T47D (cell line): Measurements from ENCODE around the gene YPEL5.

Experiments
- DNase-seq, 2 experiments: peaks; one replicate each; pipeline versions ENCODE4 v3.0.0 to v3.0.0-alpha.2; 2011 to 2012; ENCODE audit warnings: low read depth in 1 of 2, low spot score in 1 of 2
- JUND ChIP-seq: IDR thresholded peaks from 2 replicates; pipeline ENCODE4 v1.6.1; 2012; ENCODE audit warnings: low read depth
- in situ Hi-C: cut with HindIII; loops from 2 replicates; pipeline ENCODE4 v1.10.0; 2016; ENCODE audit warnings: low sequenced_read_pairs, low pct_unique_long_range_greater_than_20kb

The YPEL5 gene

GRCh38 chr2:30145826-30146336 lies 926 bp upstream of the YPEL5 start:
- in situ Hi-C loops = no loop called here
- DNase-seq = no peak
- no peak for TF ChIP-seq JUND

GRCh38 chr2:30147196-30147714 lies 448 bp downstream of the YPEL5 start:
- peak in 1 of 2 experiments; percentile 24 for DNase-seq
- in situ Hi-C loops = no loop called here
- TF ChIP-seq JUND = no peak

- no peak for TF ChIP-seq JUND
- in situ Hi-C loops = no loop called here
- DNase-seq = peak; percentile 61 to 75
These were observed 1.2 kb downstream of the YPEL5 start for GRCh38 chr2:30147715-30148610.

GRCh38 chr2:30148850-30149249 lies 2.0 kb downstream of the YPEL5 start:
- TF ChIP-seq JUND = no peak
- in situ Hi-C loops = no loop called here
- DNase-seq = no peak

- in situ Hi-C loops = no loop called here
These were observed 2.7 kb downstream of the YPEL5 start for GRCh38 chr2:30149513-30149912.

GRCh38 chr2:30149976-30150375 lies 3.2 kb downstream of the YPEL5 start:
- in situ Hi-C loops = no loop called here
- TF ChIP-seq JUND = no peak
- DNase-seq = no peak

More at GRCh38 chr2:30149513-30149912, 2.7 kb downstream of the YPEL5 start:
- DNase-seq = peak in 1 of 2 experiments; percentile 24
- no peak for TF ChIP-seq JUND

- in situ Hi-C loops = no loop called here
- DNase-seq = no peak
- TF ChIP-seq JUND = no peak
These were observed 4.0 kb downstream of the YPEL5 start for GRCh38 chr2:30150786-30151185.

- no peak for TF ChIP-seq JUND
- DNase-seq = no peak
- in situ Hi-C loops = no loop called here
These were observed 5.6 kb downstream of the YPEL5 start for GRCh38 chr2:30152385-30152784.

GRCh38 chr2:30155202-30155601 lies 8.4 kb downstream of the YPEL5 start:
- TF ChIP-seq JUND = no peak
- no peak for DNase-seq
- in situ Hi-C loops = no loop called here

- in situ Hi-C loops = no loop called here
These were observed 9.3 kb downstream of the YPEL5 start for GRCh38 chr2:30155889-30156658.

GRCh38 chr2:30157616-30158015 lies 10.8 kb downstream of the YPEL5 start:
- DNase-seq = no peak
- TF ChIP-seq JUND = no peak
- in situ Hi-C loops = no loop called here

More at GRCh38 chr2:30155889-30156658, 9.3 kb downstream of the YPEL5 start:
- no peak for DNase-seq
- TF ChIP-seq JUND = no peak

GRCh38 chr2:30159766-30160165 lies 13.0 kb downstream of the YPEL5 start:
- TF ChIP-seq JUND = no peak
- in situ Hi-C loops = no loop called here
- no peak for DNase-seq
